GM10266 (cell line): ENCODE results near the gene UST.

Experiments used
- DNase-seq: peaks from one replicate; pipeline ENCODE4 v3.0.0; 2012; ENCODE audit errors: extremely low spot score
- TF ChIP-seq, protein P1 (sequence below): IDR thresholded peaks from 2 replicates; pipeline ENCODE4 v1.5.1; 2012; ENCODE audit warnings: mild to moderate bottlenecking, low read depth; ENCODE audit not compliant: control insufficient read depth, insufficient read depth; ENCODE audit errors: missing control alignments

Gene UST

DNA sequence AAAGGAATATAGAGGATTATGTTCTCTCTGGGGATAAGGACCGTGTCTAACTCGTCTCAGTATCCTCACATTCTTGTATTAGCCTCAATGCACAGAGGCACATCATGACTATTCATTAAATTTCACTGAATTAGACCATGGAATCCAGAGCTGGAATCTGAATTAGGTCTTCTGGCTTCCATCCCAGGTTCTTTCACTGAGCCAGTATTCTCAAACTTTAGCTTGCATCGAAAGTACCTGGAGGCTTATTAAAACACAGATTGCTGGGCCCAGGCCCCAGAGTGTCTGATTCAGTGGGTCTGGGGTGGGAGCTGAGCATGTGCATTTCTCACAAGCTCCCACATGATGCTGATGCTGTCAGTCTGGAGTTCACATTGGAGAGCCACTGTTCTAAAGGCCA, 142.0 kb downstream of the UST start:
- TF ChIP-seq, protein P1, sequence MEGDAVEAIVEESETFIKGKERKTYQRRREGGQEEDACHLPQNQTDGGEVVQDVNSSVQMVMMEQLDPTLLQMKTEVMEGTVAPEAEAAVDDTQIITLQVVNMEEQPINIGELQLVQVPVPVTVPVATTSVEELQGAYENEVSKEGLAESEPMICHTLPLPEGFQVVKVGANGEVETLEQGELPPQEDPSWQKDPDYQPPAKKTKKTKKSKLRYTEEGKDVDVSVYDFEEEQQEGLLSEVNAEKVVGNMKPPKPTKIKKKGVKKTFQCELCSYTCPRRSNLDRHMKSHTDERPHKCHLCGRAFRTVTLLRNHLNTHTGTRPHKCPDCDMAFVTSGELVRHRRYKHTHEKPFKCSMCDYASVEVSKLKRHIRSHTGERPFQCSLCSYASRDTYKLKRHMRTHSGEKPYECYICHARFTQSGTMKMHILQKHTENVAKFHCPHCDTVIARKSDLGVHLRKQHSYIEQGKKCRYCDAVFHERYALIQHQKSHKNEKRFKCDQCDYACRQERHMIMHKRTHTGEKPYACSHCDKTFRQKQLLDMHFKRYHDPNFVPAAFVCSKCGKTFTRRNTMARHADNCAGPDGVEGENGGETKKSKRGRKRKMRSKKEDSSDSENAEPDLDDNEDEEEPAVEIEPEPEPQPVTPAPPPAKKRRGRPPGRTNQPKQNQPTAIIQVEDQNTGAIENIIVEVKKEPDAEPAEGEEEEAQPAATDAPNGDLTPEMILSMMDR, result no peak
- DNase-seq, result no peak

GRCh38 chr6:148890096-148890495, 143.3 kb downstream of the UST start:
- no peak for DNase-seq
- TF ChIP-seq, protein P1, result no peak

GRCh38 chr6:148890652-148891404, 144.0 kb downstream of the UST start:
- TF ChIP-seq, protein P1, result no peak
- DNase-seq, result no peak

GRCh38 chr6:148891405-148891783, 144.6 kb downstream of the UST start:
- DNase-seq, result no peak
- TF ChIP-seq, protein P1, result no peak

GRCh38 chr6:148892247-148892646, 145.4 kb downstream of the UST start:
- no peak for DNase-seq
- TF ChIP-seq, protein P1, result no peak

- DNase-seq, result no peak
Observed at GRCh38 chr6:148893073-148893472, 146.2 kb downstream of the UST start.

DNA sequence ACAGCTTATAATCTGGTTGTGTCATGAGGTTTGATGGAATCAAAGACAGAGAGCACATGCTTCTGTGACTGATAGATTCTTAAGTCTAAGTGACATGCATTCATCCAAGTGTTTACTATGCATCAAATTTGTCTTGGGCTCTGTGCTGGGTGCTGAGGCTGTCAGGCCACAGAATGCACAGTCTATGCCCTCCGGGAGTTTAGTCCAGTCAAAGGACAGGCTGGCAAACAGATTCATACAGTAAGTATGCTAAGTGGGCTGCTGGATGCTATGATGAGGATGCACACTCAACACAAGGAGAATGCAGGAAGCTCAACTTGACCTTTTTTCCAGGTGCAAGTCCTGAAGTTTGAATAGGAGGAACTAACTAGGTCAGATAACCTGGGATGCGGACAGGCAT, 146.7 kb downstream of the UST start:
- TF ChIP-seq, protein P1, result no peak
- DNase-seq, result no peak

More at GRCh38 chr6:148893073-148893472, 146.2 kb downstream of the UST start:
- TF ChIP-seq, protein P1, result no peak
